Mesendoderm (in vitro differentiated cells): ENCODE results near the gene ADCY3.
"Not testable (repeated sequence)": the region's sequence is repeated elsewhere in the genome, so short reads cannot be mapped to it uniquely, and the experiment has no call there.

Experiments used
- DNase-seq: peaks from one replicate; pipeline ENCODE4 v3.0.0; 2013
- H2AK5ac ChIP-seq: 2 replicates; pipeline ENCODE4 v1.6.1; 2013; ENCODE audit warnings: low read length, inconsistent platforms
- H2BK120ac ChIP-seq: 2 replicates; pipeline ENCODE4 v1.6.1; 2013; ENCODE audit warnings: low read depth, mild to moderate bottlenecking, low read length, moderate library complexity, mixed read lengths
- H2BK15ac ChIP-seq: replicated peaks from 2 replicates; pipeline ENCODE4 v1.6.1; 2013; ENCODE audit warnings: low read depth, mild to moderate bottlenecking, moderate library complexity
- H2BK5ac ChIP-seq: 2 replicates; pipeline ENCODE4 v1.6.1; 2013; ENCODE audit warnings: low read length, inconsistent platforms
- H3K18ac ChIP-seq: 2 replicates; pipeline ENCODE4 v1.6.1; 2013; ENCODE audit warnings: mild to moderate bottlenecking, low read length, mixed read lengths
- H3K23ac ChIP-seq: one replicate; pipeline ENCODE4 v1.6.1; 2013; ENCODE audit warnings: low read length
- H3K27ac ChIP-seq: 2 replicates; pipeline ENCODE4 v1.5.1; 2013; ENCODE audit warnings: low read depth, mild to moderate bottlenecking, inconsistent platforms, low read length, moderate library complexity
- H3K27me3 ChIP-seq: 2 replicates; pipeline ENCODE4 v1.6.1; 2013; ENCODE audit warnings: low read length, control low read depth, mild to moderate bottlenecking, inconsistent platforms; ENCODE audit not compliant: insufficient read depth, poor library complexity
- H3K36me3 ChIP-seq: 2 replicates; pipeline ENCODE4 v1.6.1; 2013; ENCODE audit warnings: low read length, inconsistent platforms; ENCODE audit not compliant: control insufficient read depth, insufficient read depth
- H3K4ac ChIP-seq: one replicate; pipeline ENCODE4 v1.6.1; 2013; ENCODE audit warnings: low read depth, mild to moderate bottlenecking, low read length, moderate library complexity
- H3K4me1 ChIP-seq: 2 replicates; pipeline ENCODE4 v1.6.1; 2013; ENCODE audit warnings: low read depth, low read length, inconsistent platforms; ENCODE audit not compliant: control insufficient read depth
- H3K4me2 ChIP-seq: 2 replicates; pipeline ENCODE4 v1.6.1; 2013; ENCODE audit warnings: low read length
- H3K4me3 ChIP-seq: 2 replicates; pipeline ENCODE4 v1.5.1; 2013; ENCODE audit warnings: mild to moderate bottlenecking, low read length
- H3K56ac ChIP-seq: one replicate; pipeline ENCODE4 v1.6.1; 2013; ENCODE audit warnings: low read length
- H3K79me1 ChIP-seq: 2 replicates; pipeline ENCODE4 v1.6.1; 2013; ENCODE audit warnings: low read length, inconsistent platforms
- H3K79me2 ChIP-seq: 2 replicates; pipeline ENCODE4 v1.6.1; 2013; ENCODE audit warnings: mild to moderate bottlenecking, low read length; ENCODE audit not compliant: control insufficient read depth, insufficient read depth
- H3K9ac ChIP-seq: 2 replicates; pipeline ENCODE4 v1.6.1; 2013; ENCODE audit warnings: low read length, inconsistent platforms
- H4K5ac ChIP-seq: one replicate; pipeline ENCODE4 v1.6.1; 2013; ENCODE audit warnings: low read length
- H4K8ac ChIP-seq: one replicate; pipeline ENCODE4 v1.6.1; 2013; ENCODE audit warnings: low read depth, mild to moderate bottlenecking, control low read depth, low read length, moderate library complexity
- WGBS: extraction: QIAGEN DNeasy Blood & Tissue Kit; methylation state at CpG from one replicate; pipeline ENCODE4 v1.1.7; 2013; ENCODE audit warnings: low lambda C conversion rate, missing lambda C conversion rate; ENCODE audit not compliant: insufficient coverage; ENCODE audit errors: extremely low coverage; 5-methylcytosine and 5-hydroxymethylcytosine counted together

The ADCY3 gene

DNA sequence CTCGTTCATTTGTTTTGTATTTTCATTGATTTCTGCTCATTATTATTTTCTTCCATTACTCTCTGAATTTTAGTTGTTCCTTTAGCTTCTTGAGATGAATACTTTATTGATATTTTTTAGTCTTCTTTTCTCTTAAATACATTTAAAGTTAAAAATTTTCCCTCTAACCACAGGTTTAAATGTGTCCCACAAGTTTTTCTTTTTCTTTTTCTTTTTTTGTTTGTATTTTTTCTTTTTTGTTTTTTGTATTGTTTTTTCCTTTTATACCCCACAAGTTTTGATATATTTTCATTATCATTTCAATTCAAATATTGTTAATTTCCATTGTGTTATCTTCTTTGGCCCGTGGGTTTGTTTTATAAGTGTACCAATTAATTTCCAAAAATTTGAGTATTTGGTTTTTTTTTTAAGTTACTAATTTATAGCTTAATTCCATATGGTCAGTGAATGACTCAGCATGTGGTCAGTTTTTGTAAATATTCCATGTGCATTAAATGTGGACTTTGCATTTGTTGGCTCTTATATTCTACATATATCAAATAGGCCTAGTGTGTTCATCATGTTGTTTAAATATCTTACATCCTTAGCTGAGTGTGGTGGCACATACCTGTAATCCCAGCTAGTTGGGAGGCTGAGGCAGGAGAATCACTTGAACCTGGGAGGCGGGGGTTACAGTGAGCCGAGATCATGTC, 110.6 kb downstream of the ADCY3 start:
- no peak overlapping the region for H2BK120ac ChIP-seq
- H3K23ac ChIP-seq = no peak overlapping the region
- H3K56ac ChIP-seq = no peak overlapping the region
- H4K5ac ChIP-seq = no peak overlapping the region
- H4K8ac ChIP-seq = no peak overlapping the region
- H3K27me3 ChIP-seq = no peaks in the 10 kb centered on the region
- WGBS = no CpG with 5 or more reads among the region's 4 CpGs
- no peak overlapping the region for H3K27ac ChIP-seq
- no peaks in the 10 kb centered on the region for H3K4me1 ChIP-seq
- no peak overlapping the region for H3K4ac ChIP-seq
- no peak overlapping the region for H3K4me3 ChIP-seq
- no peak overlapping the region for H2AK5ac ChIP-seq
- no peak overlapping the region for H2BK5ac ChIP-seq
- peaks cover 9% of the 10 kb centered on the region for H3K36me3 ChIP-seq
- H3K79me2 ChIP-seq = peaks cover 31% of the 10 kb centered on the region
- H2BK15ac ChIP-seq = no peak overlapping the region
- H3K18ac ChIP-seq = no peak overlapping the region
- H3K9ac ChIP-seq = no peak overlapping the region
- no peak overlapping the region for H3K4me2 ChIP-seq
- no peak for DNase-seq
- peaks cover 15% of the 10 kb centered on the region for H3K79me1 ChIP-seq

DNA sequence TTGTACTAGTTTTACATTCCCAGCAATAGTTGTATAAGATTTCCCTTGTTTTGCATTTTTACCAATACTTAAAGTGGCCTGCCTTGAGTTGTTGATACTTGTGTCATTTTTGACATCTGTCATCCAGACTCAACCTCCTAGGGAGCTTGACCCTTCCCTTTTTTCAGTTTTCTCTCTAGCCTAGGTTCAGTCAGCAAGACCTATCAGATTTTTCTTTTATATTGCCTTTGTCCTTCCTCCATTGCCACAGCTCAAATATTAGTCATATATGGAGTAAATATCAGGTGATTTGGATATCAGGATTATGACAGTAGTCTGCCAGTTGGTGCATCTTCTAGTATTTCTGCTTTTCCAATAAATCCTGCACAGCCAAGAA, 113.4 kb downstream of the ADCY3 start:
- H3K4me1 ChIP-seq = no peaks in the 10 kb centered on the region

DNA sequence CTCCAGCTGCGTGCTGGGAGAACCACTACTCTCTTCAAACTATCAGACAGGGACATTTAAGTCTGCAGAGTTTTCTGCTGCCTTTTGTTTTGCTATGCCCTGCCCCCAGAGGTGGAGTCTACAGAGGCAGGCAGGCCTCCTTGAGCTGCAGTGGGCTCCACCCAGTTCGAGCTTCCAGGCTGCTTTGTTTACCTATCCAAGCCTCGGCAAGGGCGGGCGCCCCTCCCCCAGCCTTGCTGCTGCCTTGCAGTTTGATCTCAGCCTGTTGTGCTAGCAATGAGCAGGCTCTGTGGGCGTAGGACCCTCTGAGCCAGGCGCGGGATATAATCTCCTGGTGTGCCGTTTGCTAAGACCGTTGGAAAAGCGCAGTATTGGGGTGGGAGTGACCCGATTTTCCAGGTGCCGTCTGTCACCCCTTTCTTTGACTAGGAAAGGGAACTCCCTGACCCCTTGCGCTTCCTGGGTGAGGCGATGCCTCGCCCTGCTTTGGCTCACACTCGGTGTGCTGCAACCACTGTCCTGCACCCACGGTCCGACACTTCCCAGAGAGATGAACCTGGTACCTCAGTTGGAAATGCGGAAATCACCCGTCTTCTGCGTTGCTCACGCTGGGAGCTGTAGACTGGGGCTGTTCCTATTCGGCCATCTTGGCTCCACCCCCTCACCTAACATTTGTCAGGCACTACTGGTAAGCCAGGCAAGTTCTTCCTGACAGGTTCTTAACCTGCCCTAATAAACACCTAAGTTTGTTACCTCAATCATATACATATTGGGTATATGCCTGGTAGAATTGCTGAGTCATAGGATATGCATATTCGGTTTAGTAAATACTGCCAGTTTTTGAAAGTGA, 114.0 kb downstream of the ADCY3 start:
- H3K56ac ChIP-seq, H3K27ac ChIP-seq, H2AK5ac ChIP-seq, H2BK15ac ChIP-seq, H3K18ac ChIP-seq, DNase-seq, H3K36me3 ChIP-seq, H3K4ac ChIP-seq, H3K4me3 ChIP-seq, H3K27me3 ChIP-seq, H3K4me2 ChIP-seq, H3K23ac ChIP-seq, H3K9ac ChIP-seq, H3K79me1 ChIP-seq, H2BK5ac ChIP-seq, H2BK120ac ChIP-seq, H4K5ac ChIP-seq, H3K4me1 ChIP-seq, H4K8ac ChIP-seq: not testable (repeated sequence)
- H3K79me2 ChIP-seq = peaks cover 17% of the 10 kb centered on the region
- WGBS = no CpG with 5 or more reads among the region's 25 CpGs

More for the DNA sequence above, 113.4 kb downstream of the ADCY3 start:
- peaks cover 6% of the 10 kb centered on the region for H3K36me3 ChIP-seq
- H4K5ac ChIP-seq = no peak overlapping the region
- no peak overlapping the region for H3K23ac ChIP-seq
- H2BK5ac ChIP-seq = no peak overlapping the region
- H2BK15ac ChIP-seq = no peak overlapping the region
- no peak overlapping the region for H3K27ac ChIP-seq
- DNase-seq = no peak
- no peak overlapping the region for H3K9ac ChIP-seq
- no peak overlapping the region for H4K8ac ChIP-seq
- H3K4me2 ChIP-seq = no peak overlapping the region
- no peak overlapping the region for H3K56ac ChIP-seq
- H2AK5ac ChIP-seq = no peak overlapping the region
- H3K4ac ChIP-seq = no peak overlapping the region
- H2BK120ac ChIP-seq = no peak overlapping the region
- H3K4me3 ChIP-seq = no peak overlapping the region
- no peak overlapping the region for H3K18ac ChIP-seq
- peaks cover 17% of the 10 kb centered on the region for H3K79me2 ChIP-seq
- H3K79me1 ChIP-seq = peaks cover 4% of the 10 kb centered on the region
- no peaks in the 10 kb centered on the region for H3K27me3 ChIP-seq

DNA sequence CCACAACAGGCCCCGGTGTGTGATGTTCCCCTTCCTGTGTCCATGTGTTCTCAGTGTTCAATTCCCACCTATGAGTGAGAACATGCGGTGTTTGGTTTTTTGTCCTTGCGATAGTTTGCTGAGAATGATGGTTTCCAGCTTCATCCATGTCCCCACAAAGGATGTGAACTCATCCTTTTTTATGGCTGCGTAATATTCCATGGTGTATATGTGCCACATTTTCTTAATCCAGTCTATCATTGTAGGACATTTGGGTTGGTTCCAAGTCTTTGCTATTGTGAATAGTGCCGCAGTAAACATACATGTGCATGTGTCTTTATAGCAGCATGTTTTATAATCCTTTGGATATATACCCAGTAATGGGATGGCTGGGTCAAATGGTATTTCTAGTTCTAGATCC, 119.5 kb downstream of the ADCY3 start:
- H4K8ac ChIP-seq, H3K4me2 ChIP-seq, H3K18ac ChIP-seq, H2AK5ac ChIP-seq, H2BK120ac ChIP-seq, H3K27ac ChIP-seq, H3K4me3 ChIP-seq, H3K9ac ChIP-seq, H2BK5ac ChIP-seq, DNase-seq, H3K23ac ChIP-seq, H2BK15ac ChIP-seq, H3K4ac ChIP-seq, H3K27me3 ChIP-seq, H3K56ac ChIP-seq, H3K4me1 ChIP-seq, H3K36me3 ChIP-seq, H4K5ac ChIP-seq: not testable (repeated sequence)
- Histone ChIP-seq H3K79me2 (peaks cover 36% of the 10 kb centered on the region), H3K79me1 (peaks cover 10% of the 10 kb centered on the region)
- WGBS = no CpG with 5 or more reads among the region's 5 CpGs

DNA sequence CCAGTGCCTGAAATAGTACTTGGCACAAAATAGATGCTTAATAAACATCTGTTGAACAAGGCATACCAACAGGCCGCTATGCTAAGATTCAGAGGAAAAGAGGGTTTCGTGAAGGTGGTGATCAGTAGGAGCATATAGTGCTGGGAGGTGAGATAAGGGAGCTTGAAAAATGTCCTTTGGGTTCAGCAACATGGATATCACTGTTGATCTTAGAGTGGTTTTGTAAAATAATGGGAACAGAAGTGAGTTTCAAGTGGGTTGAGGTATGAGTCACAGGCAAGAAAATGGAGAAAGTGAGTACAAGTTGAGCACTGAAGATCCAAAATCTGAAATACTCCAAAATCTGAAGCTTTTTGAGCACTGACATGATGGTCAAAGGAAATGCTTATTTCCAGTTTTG, 122.4 kb downstream of the ADCY3 start:
- H2BK15ac ChIP-seq = no peak overlapping the region
- H3K27ac ChIP-seq = no peak overlapping the region
- H4K8ac ChIP-seq = no peak overlapping the region
- H3K4me2 ChIP-seq = no peak overlapping the region
- no peaks in the 10 kb centered on the region for H3K27me3 ChIP-seq
- no peak overlapping the region for H4K5ac ChIP-seq
- H2BK5ac ChIP-seq = no peak overlapping the region
- no peak overlapping the region for H2AK5ac ChIP-seq
- H3K9ac ChIP-seq = no peak overlapping the region
- H3K4me1 ChIP-seq = peaks cover 3% of the 10 kb centered on the region
- H3K56ac ChIP-seq = no peak overlapping the region
- no peak overlapping the region for H3K23ac ChIP-seq
- H3K18ac ChIP-seq = no peak overlapping the region
- no peak overlapping the region for H2BK120ac ChIP-seq
- peaks cover 12% of the 10 kb centered on the region for H3K79me1 ChIP-seq
- peaks cover 5% of the 10 kb centered on the region for H3K36me3 ChIP-seq
- H3K4ac ChIP-seq = no peak overlapping the region
- H3K4me3 ChIP-seq = no peak overlapping the region
- no peak for DNase-seq
- WGBS = no CpG with 5 or more reads among the region's 2 CpGs
- H3K79me2 ChIP-seq = peaks cover 53% of the 10 kb centered on the region
